Measurements from ENCODE around the gene ASB15.

- TF ChIP-seq POLR2A (IDR thresholded peaks at IDR 0.05; ENCODE audit: extremely low read depth, insufficient read length) (no peak), CTCF (IDR thresholded peaks at IDR 0.05; ENCODE audit: low read depth, low read length) (no peak), MYC (IDR thresholded peaks at IDR 0.05; ENCODE audit: low read depth, low read length) (no peak)
Observed at GRCh38 chr7:123687727-123688126, 86.1 kb downstream of the ASB15 start.

All from NB4 (cell line).